Choroid plexus epithelial cell (primary cell): ENCODE measurements around the gene TNFAIP2.

Experiments used
- DNase-seq: peaks from one replicate; pipeline ENCODE4 v3.0.0-alpha.2; 2010; ENCODE audit warnings: low read depth
- H3K4me3 ChIP-seq: 2 replicates; pipeline ENCODE4 v1.5.1; 2011; ENCODE audit warnings: low read depth, mild to moderate bottlenecking, control low read depth, low read length, moderate library complexity
- TF ChIP-seq, protein P1 (sequence below): conservative IDR thresholded peaks from 2 replicates; pipeline ENCODE4 v1.5.1; 2011; ENCODE audit warnings: low read depth, mild to moderate bottlenecking, control low read depth, inconsistent platforms, low read length, moderate library complexity

TNFAIP2 gene

GRCh38 chr14:103141117-103141796 is 18.0 kb downstream of the TNFAIP2 start:
- H3K4me3 ChIP-seq: no peak overlapping the region
- TF ChIP-seq, protein P1, sequence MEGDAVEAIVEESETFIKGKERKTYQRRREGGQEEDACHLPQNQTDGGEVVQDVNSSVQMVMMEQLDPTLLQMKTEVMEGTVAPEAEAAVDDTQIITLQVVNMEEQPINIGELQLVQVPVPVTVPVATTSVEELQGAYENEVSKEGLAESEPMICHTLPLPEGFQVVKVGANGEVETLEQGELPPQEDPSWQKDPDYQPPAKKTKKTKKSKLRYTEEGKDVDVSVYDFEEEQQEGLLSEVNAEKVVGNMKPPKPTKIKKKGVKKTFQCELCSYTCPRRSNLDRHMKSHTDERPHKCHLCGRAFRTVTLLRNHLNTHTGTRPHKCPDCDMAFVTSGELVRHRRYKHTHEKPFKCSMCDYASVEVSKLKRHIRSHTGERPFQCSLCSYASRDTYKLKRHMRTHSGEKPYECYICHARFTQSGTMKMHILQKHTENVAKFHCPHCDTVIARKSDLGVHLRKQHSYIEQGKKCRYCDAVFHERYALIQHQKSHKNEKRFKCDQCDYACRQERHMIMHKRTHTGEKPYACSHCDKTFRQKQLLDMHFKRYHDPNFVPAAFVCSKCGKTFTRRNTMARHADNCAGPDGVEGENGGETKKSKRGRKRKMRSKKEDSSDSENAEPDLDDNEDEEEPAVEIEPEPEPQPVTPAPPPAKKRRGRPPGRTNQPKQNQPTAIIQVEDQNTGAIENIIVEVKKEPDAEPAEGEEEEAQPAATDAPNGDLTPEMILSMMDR: peak; percentile 85
- peak; percentile 61 for DNase-seq

GRCh38 chr14:103142026-103142425 is 18.8 kb downstream of the TNFAIP2 start:
- TF ChIP-seq, protein P1: no peak
- DNase-seq: no peak
- no peak overlapping the region for H3K4me3 ChIP-seq

DNA sequence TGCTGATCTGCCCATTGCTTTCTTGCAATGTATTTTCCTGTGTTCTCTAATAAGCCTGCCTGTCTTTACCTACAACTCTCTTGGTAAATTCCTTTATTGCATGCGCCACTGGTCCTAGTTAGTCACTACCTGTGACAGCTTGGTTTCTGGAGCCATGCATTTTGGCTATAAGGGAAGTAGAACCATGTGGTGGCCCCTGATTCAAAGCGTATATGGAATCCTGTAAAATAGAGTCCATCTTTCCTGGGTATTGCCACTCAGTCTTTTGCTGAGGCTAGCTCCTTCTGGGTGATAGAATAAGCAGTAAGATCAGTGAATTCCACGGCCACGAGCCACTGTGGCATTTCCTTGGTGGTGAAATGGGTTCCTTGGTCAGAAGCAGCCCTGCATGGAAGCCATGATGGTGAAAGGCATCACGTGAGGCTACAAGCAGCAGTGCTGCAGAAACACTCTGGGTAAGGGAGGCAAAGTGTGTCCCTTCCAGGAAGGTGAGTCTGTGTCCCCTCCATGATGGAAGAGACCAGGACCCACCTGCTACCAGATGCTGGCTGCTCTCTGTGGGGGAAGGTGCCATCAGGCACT is 19.6 kb downstream of the TNFAIP2 start:
- no peak overlapping the region for H3K4me3 ChIP-seq
- no peak for DNase-seq
- TF ChIP-seq, protein P1: no peak

DNA sequence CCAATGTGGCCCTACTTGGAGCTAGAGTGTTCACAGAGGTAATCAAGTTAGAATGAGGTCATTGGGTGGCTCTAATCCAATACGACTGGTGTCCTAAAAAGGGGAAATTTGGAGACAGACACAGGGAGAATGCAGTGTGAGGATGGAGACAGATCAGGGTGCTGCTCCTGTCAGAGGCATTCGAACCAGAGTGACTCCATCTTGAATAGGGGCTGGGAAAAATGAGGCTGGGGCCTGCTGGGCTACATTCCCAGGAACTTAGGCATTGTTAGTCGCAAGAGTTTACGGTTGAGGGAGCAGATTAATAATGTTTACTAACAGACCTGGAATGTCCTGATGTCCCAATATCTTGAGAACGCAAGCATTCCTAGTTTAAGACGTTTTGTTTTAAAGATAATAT is 20.2 kb downstream of the TNFAIP2 start:
- peak; percentile 23 for DNase-seq
- no peak overlapping the region for H3K4me3 ChIP-seq
- TF ChIP-seq, protein P1: no peak

DNA sequence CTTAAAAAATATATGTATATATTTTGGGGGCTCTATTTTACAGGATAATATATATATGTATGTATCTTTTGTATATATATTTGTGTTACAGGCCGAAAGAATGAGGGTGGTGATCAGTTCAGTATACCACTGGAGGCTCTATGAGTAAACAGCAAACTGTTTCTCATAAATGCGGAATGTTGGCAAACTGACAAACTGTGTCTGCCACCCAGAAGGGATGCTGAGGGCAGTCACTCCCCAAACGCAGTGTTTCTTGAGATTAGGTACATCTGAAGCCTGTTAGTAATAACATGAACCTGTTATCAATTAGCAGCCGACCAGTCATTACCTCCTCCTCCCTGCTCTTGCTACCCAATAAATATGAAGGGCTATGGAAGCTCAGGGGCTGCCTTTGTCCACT is 20.8 kb downstream of the TNFAIP2 start:
- TF ChIP-seq, protein P1: no peak
- no peak overlapping the region for H3K4me3 ChIP-seq
- DNase-seq: peak; percentile 27

GRCh38 chr14:103146141-103146709 is 23.0 kb downstream of the TNFAIP2 start:
- H3K4me3 ChIP-seq: no peak overlapping the region
- TF ChIP-seq, protein P1: no peak
- no peak for DNase-seq
